ENCODE results near the gene CDC42EP1. TPM values are rescaled to one million over a fixed set of nuclear protein-coding genes. Genes with fewer than 3 reads are reported as not detected.

The CDC42EP1 gene
- polyA plus RNA-seq, 1 donor from 2014 or later, result 0.24 TPM

DNA sequence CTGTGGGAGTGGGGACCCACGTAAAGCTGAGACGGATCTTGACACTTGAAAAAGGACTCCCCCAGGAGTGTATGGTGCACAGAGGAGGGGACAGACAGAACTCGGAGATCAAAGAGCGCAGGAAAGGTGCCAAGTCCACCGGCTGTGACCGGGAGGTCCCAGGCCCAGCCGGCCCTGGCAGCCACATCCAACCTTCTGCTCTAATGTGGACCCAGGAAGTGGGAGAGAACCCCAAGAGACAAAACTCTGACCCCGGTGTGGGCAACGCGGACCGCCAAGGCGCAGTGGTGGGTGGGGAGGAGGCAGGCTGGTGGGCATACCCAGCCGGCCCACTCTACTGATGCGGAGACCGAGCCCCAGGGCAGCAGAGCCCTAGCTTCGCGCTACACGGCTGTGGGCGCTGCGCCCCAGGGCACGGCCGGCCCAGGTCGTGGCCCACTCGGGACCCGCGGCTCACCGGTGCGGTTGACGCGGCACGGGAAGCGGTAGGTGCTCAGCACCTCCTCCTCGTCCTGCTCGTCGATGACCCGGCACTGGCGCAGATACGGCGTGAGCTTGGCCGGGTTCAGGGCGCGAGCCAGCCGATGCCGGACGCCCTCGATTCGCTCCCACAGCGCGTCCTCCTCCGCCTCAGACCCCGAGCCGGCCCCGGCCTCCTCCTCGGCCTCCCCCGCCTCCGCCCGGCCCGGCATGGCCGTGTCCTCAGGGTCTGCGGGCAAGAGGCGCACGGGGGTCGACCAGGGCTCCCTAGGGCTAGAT, 41.6 kb upstream of the CDC42EP1 start:
- Histone ChIP-seq H3K9me3 (ENCODE audit: low read length) (no peaks in the 10 kb centered on the region), H3F3A (ENCODE audit: insufficient read depth, low read length, poor library complexity, severe bottlenecking) (no peaks in the 10 kb centered on the region), H3K9me2 (ENCODE audit: insufficient read depth, low read length) (no peaks in the 10 kb centered on the region), H3K79me2 (replicated peaks; ENCODE audit: insufficient read depth, low read length) (no peaks in the 10 kb centered on the region), H2AFZ (ENCODE audit: low read depth, low read length) (no peak overlapping the region), H3K27ac (ENCODE audit: low read length) (no peak overlapping the region), H4K20me1 (ENCODE audit: insufficient read depth) (no peaks in the 10 kb centered on the region), H3K4me3 (ENCODE audit: low read length) (peak overlapping the region; percentile 63), H3K9ac (ENCODE audit: low read length) (no peak overlapping the region), H3K36me3 (ENCODE audit: insufficient read depth, low read length) (no peaks in the 10 kb centered on the region), H3K27me3 (ENCODE audit: insufficient read depth, low read depth, low read length) (peaks cover 31% of the 10 kb centered on the region), H3K4me2 (ENCODE audit: low read length) (no peak overlapping the region)
- TF ChIP-seq EZH2 (IDR thresholded peaks at IDR 0.05; ENCODE audit: borderline replicate concordance, insufficient read depth, low read length, poor library complexity, severe bottlenecking) (no peak), EP300 (conservative IDR thresholded peaks at IDR 0.05; ENCODE audit: poor library complexity, severe bottlenecking) (no peak), TAF1 (IDR thresholded peaks at IDR 0.05; ENCODE audit: low read depth) (no peak), RAD21 (conservative IDR thresholded peaks at IDR 0.05) (no peak), SMC3 (conservative IDR thresholded peaks at IDR 0.05; ENCODE audit: poor library complexity) (no peak), POLR2AphosphoS5 (IDR thresholded peaks at IDR 0.05) (no peak), MXI1 (conservative IDR thresholded peaks at IDR 0.05; ENCODE audit: poor library complexity, severe bottlenecking) (no peak)
- TF ChIP-seq, protein P1, sequence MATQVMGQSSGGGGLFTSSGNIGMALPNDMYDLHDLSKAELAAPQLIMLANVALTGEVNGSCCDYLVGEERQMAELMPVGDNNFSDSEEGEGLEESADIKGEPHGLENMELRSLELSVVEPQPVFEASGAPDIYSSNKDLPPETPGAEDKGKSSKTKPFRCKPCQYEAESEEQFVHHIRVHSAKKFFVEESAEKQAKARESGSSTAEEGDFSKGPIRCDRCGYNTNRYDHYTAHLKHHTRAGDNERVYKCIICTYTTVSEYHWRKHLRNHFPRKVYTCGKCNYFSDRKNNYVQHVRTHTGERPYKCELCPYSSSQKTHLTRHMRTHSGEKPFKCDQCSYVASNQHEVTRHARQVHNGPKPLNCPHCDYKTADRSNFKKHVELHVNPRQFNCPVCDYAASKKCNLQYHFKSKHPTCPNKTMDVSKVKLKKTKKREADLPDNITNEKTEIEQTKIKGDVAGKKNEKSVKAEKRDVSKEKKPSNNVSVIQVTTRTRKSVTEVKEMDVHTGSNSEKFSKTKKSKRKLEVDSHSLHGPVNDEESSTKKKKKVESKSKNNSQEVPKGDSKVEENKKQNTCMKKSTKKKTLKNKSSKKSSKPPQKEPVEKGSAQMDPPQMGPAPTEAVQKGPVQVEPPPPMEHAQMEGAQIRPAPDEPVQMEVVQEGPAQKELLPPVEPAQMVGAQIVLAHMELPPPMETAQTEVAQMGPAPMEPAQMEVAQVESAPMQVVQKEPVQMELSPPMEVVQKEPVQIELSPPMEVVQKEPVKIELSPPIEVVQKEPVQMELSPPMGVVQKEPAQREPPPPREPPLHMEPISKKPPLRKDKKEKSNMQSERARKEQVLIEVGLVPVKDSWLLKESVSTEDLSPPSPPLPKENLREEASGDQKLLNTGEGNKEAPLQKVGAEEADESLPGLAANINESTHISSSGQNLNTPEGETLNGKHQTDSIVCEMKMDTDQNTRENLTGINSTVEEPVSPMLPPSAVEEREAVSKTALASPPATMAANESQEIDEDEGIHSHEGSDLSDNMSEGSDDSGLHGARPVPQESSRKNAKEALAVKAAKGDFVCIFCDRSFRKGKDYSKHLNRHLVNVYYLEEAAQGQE (IDR thresholded peaks at IDR 0.05; ENCODE audit: borderline replicate concordance), result no peak
- TF ChIP-seq, protein P2, sequence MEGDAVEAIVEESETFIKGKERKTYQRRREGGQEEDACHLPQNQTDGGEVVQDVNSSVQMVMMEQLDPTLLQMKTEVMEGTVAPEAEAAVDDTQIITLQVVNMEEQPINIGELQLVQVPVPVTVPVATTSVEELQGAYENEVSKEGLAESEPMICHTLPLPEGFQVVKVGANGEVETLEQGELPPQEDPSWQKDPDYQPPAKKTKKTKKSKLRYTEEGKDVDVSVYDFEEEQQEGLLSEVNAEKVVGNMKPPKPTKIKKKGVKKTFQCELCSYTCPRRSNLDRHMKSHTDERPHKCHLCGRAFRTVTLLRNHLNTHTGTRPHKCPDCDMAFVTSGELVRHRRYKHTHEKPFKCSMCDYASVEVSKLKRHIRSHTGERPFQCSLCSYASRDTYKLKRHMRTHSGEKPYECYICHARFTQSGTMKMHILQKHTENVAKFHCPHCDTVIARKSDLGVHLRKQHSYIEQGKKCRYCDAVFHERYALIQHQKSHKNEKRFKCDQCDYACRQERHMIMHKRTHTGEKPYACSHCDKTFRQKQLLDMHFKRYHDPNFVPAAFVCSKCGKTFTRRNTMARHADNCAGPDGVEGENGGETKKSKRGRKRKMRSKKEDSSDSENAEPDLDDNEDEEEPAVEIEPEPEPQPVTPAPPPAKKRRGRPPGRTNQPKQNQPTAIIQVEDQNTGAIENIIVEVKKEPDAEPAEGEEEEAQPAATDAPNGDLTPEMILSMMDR (IDR thresholded peaks at IDR 0.05; ENCODE audit: poor library complexity, severe bottlenecking), result no peak

DNA sequence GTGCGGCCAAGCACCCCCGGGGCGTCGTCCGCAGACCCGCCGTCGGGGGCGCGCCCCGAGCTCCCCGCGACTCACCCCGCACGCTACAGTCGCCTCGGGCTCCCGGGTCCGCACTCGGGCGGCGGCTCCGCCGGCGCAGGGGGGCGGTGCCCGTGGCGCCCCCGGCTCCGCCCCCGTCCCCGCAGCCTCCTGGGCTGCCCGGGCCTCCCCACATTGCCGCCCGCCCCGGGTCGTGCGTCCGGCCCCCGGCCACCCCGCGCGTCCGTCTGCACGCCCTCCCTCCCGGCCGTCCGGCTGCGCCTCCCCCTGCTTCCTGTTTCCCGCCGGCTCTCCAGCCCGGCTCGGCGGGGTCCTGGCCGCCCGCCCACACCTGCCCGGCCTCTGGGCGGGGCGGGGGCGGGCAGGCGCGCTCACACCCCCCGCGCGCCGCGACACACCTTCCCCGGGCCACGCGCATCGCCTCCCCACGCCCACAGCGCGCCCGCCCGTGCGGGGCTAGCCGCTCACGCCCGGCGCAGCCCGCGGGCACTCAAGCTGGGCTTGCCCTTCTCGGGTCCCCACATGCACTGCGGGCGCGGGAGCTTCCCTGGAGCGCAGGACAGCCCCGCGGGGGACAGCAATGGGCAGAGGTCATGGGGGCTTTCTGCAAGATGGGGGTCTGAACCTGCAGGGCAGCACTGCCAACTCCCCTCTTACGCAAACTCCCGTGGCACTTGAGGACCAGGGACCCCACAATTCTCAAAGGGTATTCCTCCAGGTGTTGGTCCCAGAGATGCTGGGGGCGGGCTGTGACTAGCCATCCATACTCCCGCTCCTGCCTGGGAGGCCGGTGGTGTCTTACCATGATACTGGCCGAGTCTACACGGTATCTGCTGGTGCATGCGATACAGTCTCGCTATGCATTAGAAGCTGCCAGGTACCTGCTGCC, 40.7 kb upstream of the CDC42EP1 start, which contains the start of gene CARD10:
Gene CARD10 (minus strand): TSS at position 148 of the 928 bp plus-strand sequence. CDS start 215 bp downstream, outside the sequence.
- Histone ChIP-seq H3K4me2 (ENCODE audit: low read length) (no peak within 1 kb of the TSS), H3K36me3 (ENCODE audit: insufficient read depth, low read length) (no peaks in the 10 kb centered on the region), H3K4me3 (ENCODE audit: low read length) (peak within 1 kb of the TSS; percentile 63), H3K27me3 (ENCODE audit: insufficient read depth, low read depth, low read length) (peaks cover 31% of the 10 kb centered on the region), H3K27ac (ENCODE audit: low read length) (no peak within 1 kb of the TSS), H3K9ac (ENCODE audit: low read length) (peak within 1 kb of the TSS; percentile 29), H4K20me1 (ENCODE audit: insufficient read depth) (no peaks in the 10 kb centered on the region), H2AFZ (ENCODE audit: low read depth, low read length) (no peak within 1 kb of the TSS), H3K9me3 (ENCODE audit: low read length) (no peaks in the 10 kb centered on the region), H3K79me2 (replicated peaks; ENCODE audit: insufficient read depth, low read length) (no peaks in the 10 kb centered on the region), H3F3A (ENCODE audit: insufficient read depth, low read length, poor library complexity, severe bottlenecking) (no peaks in the 10 kb centered on the region), H3K9me2 (ENCODE audit: insufficient read depth, low read length) (no peaks in the 10 kb centered on the region)
- TF ChIP-seq, protein P2 (IDR thresholded peaks at IDR 0.05; ENCODE audit: poor library complexity, severe bottlenecking), result no peak
- no peak for TF ChIP-seq TAF1 (IDR thresholded peaks at IDR 0.05; ENCODE audit: low read depth)
- TF ChIP-seq, protein P1 (IDR thresholded peaks at IDR 0.05; ENCODE audit: borderline replicate concordance), result no peak
- TF ChIP-seq MXI1 (conservative IDR thresholded peaks at IDR 0.05; ENCODE audit: poor library complexity, severe bottlenecking), result no peak
- TF ChIP-seq SMC3 (conservative IDR thresholded peaks at IDR 0.05; ENCODE audit: poor library complexity), result no peak
- TF ChIP-seq POLR2AphosphoS5 (IDR thresholded peaks at IDR 0.05), result no peak
- no peak for TF ChIP-seq RAD21 (conservative IDR thresholded peaks at IDR 0.05)
- no peak for TF ChIP-seq EP300 (conservative IDR thresholded peaks at IDR 0.05; ENCODE audit: poor library complexity, severe bottlenecking)
- TF ChIP-seq EZH2 (IDR thresholded peaks at IDR 0.05; ENCODE audit: borderline replicate concordance, insufficient read depth, low read length, poor library complexity, severe bottlenecking), result no peak
